ENCODE results near the gene LPXN. TPM values are rescaled to one million over a fixed set of nuclear protein-coding genes. Genes with fewer than 3 reads are reported as not detected.
"Not testable (repeated sequence)": the region's sequence is repeated elsewhere in the genome, so short reads cannot be mapped to it uniquely, and the experiment has no call there.

LPXN gene
- total RNA-seq, 5 donors from 2014 or later (not counting 1 experiment from before 2014, with no cell fraction given): 86.8 to 158 (median 142) TPM

GRCh38 chr11:58572906-58573305 is 2.8 kb downstream of the LPXN start:
- H3K27ac ChIP-seq (ENCODE audit: low read length): peak overlapping the region; percentile 99
- WGBS (ENCODE audit: insufficient coverage): no CpG with 5 or more reads among the region's 14 CpGs
- peaks cover 0 to 31% of the 10 kb centered on the region in 2 donors for H3K36me3 ChIP-seq (ENCODE audit: control insufficient read depth in 2 of 2, extremely low read depth in 1 of 2, insufficient read depth in 1 of 2, low read length in 1 of 2)
- H3K4me3 Mint-ChIP-seq: peak overlapping the region; percentile 92 to 93 (median 92)
- POLR2A ChIA-PET: interaction anchor here (0.6 to 1.0 kb wide), 8 partner anchors 8 to 901 kb away, joined by 3 to 9 read pairs (median 3); partner anchors contain the start of gene CNTF (in 1 of the 2)
- CTCF ChIA-PET: interaction anchor here in 1 of 2 donors (0.7 to 1.3 kb wide), 6 partner anchors 9 to 1036 kb away, joined by 3 to 4 read pairs (median 4); partner anchors contain the start of gene SMTNL1
- not testable (repeated sequence) for H3K9me3 Mint-ChIP-seq; H3K27me3 Mint-ChIP-seq; H3K9me3 ChIP-seq; H3K27me3 ChIP-seq (replicated peaks in 1 of 2; ENCODE audit: control insufficient read depth in 2 of 2, extremely low read depth in 1 of 2, insufficient read depth in 2 of 2, low read length in 1 of 2); DNase-seq; ATAC-seq (replicated peaks in 1 of 4)
- peak overlapping the region; percentile 46 to 68 for H3K4me3 ChIP-seq (ENCODE audit: control insufficient read depth in 1 of 2, extremely low read depth in 1 of 2, low read length in 1 of 2)
- H3K36me3 Mint-ChIP-seq: peaks cover 36% of the 10 kb centered on the region
- H3K27ac Mint-ChIP-seq: peak overlapping the region; percentile 96 to 100
- peaks cover 36 to 54% of the 10 kb centered on the region in 2 experiments for H3K4me1 ChIP-seq (ENCODE audit: control insufficient read depth in 1 of 2, extremely low read depth in 1 of 2, insufficient read depth in 2 of 2, low read length in 2 of 2)
- H3K4me1 Mint-ChIP-seq: peaks cover 72 to 80% (median 79%) of the 10 kb centered on the region in 3 donors

- Mint-ChIP-seq H3K36me3 (peaks cover 52% of the 10 kb centered on the region), H3K27me3 (no peaks in the 10 kb centered on the region), H3K4me1 (peaks cover 60 to 73% (median 71%) of the 10 kb centered on the region in 3 donors), H3K9me3 (no peaks in the 10 kb centered on the region), H3K27ac (peak overlapping the region; percentile 71 to 83), H3K4me3 (peak overlapping the region; percentile 38 to 57 (median 54))
- WGBS (ENCODE audit: insufficient coverage): 88% methylated on average over 1 of the region's 4 CpGs
- POLR2A ChIA-PET: interaction anchor here (0.6 to 4.1 kb wide), 4 partner anchors 9 to 571 kb away, joined by 3 to 35 read pairs (median 10); partner anchors contain the start of gene LPXN (in 1 of the 2)
- H3K27me3 ChIP-seq (replicated peaks in 1 of 2; ENCODE audit: control insufficient read depth in 2 of 2, extremely low read depth in 1 of 2, insufficient read depth in 2 of 2, low read length in 1 of 2): no peaks in the 10 kb centered on the region
- no peaks in the 10 kb centered on the region for H3K9me3 ChIP-seq
- DNase-seq: peak; percentile 57 to 89 (median 75)
- peaks cover 0 to 66% of the 10 kb centered on the region in 2 donors for H3K36me3 ChIP-seq (ENCODE audit: control insufficient read depth in 2 of 2, extremely low read depth in 1 of 2, insufficient read depth in 1 of 2, low read length in 1 of 2)
- H3K4me1 ChIP-seq (ENCODE audit: control insufficient read depth in 1 of 2, extremely low read depth in 1 of 2, insufficient read depth in 2 of 2, low read length in 2 of 2): peaks cover 34 to 46% of the 10 kb centered on the region in 2 experiments
- ATAC-seq (replicated peaks in 1 of 4): peak; percentile 97 to 99 (median 98)
- no peak overlapping the region for H3K27ac ChIP-seq (ENCODE audit: low read length)
- H3K4me3 ChIP-seq (ENCODE audit: control insufficient read depth in 1 of 2, extremely low read depth in 1 of 2, low read length in 1 of 2): no peak overlapping the region
- CTCF ChIA-PET: interaction anchor here (0.5 to 3.6 kb wide), 42 partner anchors 8 to 992 kb away, joined by 3 to 108 read pairs (median 4); partner anchors contain the start of genes CNTF (in 1 of the 2), LPXN (in 1 of the 2), SELENOH (in 1 of the 2) and ZFP91 (in 1 of the 2)
These were observed 7.7 kb downstream of the LPXN start for GRCh38 chr11:58567889-58568512.

GRCh38 chr11:58564231-58564630 is 11.4 kb downstream of the LPXN start:
- Histone ChIP-seq H3K9me3 (no peaks in the 10 kb centered on the region), H3K27ac (ENCODE audit: low read length) (no peak overlapping the region), H3K4me3 (ENCODE audit: control insufficient read depth in 1 of 2, extremely low read depth in 1 of 2, low read length in 1 of 2) (no peak overlapping the region), H3K4me1 (ENCODE audit: control insufficient read depth in 1 of 2, extremely low read depth in 1 of 2, insufficient read depth in 2 of 2, low read length in 2 of 2) (peaks cover 39 to 45% of the 10 kb centered on the region in 2 experiments), H3K36me3 (ENCODE audit: control insufficient read depth in 2 of 2, extremely low read depth in 1 of 2, insufficient read depth in 1 of 2, low read length in 1 of 2) (peaks cover 0 to 63% of the 10 kb centered on the region in 2 donors), H3K27me3 (replicated peaks in 1 of 2; ENCODE audit: control insufficient read depth in 2 of 2, extremely low read depth in 1 of 2, insufficient read depth in 2 of 2, low read length in 1 of 2) (no peaks in the 10 kb centered on the region)
- ChIA-PET CTCF (interaction anchor here (0.6 to 1.5 kb wide), 6 partner anchors 9 to 600 kb away, joined by 3 to 8 read pairs (median 4); partner anchors contain the start of gene LPXN (in 1 of the 2)), POLR2A (interaction anchor here (0.6 to 1.1 kb wide), 5 partner anchors 9 to 37 kb away, joined by 3 to 5 read pairs (median 3); partner anchors contain the start of gene LPXN (in 1 of the 2))
- Mint-ChIP-seq H3K27me3 (no peaks in the 10 kb centered on the region), H3K4me3 (peak overlapping the region in 2 of 3 donors; percentile 14 to 31), H3K4me1 (peaks cover 67 to 83% (median 79%) of the 10 kb centered on the region in 3 donors), H3K36me3 (peaks cover 48% of the 10 kb centered on the region), H3K9me3 (no peaks in the 10 kb centered on the region), H3K27ac (peak overlapping the region; percentile 13 to 34)
- peak in 1 of 4 experiments; percentile 21 for ATAC-seq (replicated peaks in 1 of 4)
- peak in 1 of 35 experiments; percentile 22 for DNase-seq

GRCh38 chr11:58562375-58562800 is 13.3 kb downstream of the LPXN start:
- Histone ChIP-seq H3K36me3 (ENCODE audit: control insufficient read depth in 2 of 2, extremely low read depth in 1 of 2, insufficient read depth in 1 of 2, low read length in 1 of 2) (peaks cover 0 to 56% of the 10 kb centered on the region in 2 donors), H3K4me1 (ENCODE audit: control insufficient read depth in 1 of 2, extremely low read depth in 1 of 2, insufficient read depth in 2 of 2, low read length in 2 of 2) (peaks cover 31% of the 10 kb centered on the region in 2 experiments), H3K27ac (ENCODE audit: low read length) (peak overlapping the region; percentile 14), H3K9me3 (no peaks in the 10 kb centered on the region), H3K4me3 (ENCODE audit: control insufficient read depth in 1 of 2, extremely low read depth in 1 of 2, low read length in 1 of 2) (no peak overlapping the region), H3K27me3 (replicated peaks in 1 of 2; ENCODE audit: control insufficient read depth in 2 of 2, extremely low read depth in 1 of 2, insufficient read depth in 2 of 2, low read length in 1 of 2) (no peaks in the 10 kb centered on the region)
- ATAC-seq (replicated peaks in 1 of 4): peak in 3 of 4 experiments; percentile 23 to 63 (median 53)
- H3K4me3 Mint-ChIP-seq: peak overlapping the region; percentile 15 to 55 (median 25)
- H3K27me3 Mint-ChIP-seq: no peaks in the 10 kb centered on the region
- H3K4me1 Mint-ChIP-seq: peaks cover 60 to 74% (median 71%) of the 10 kb centered on the region in 3 donors
- peak overlapping the region; percentile 49 to 87 for H3K27ac Mint-ChIP-seq
- CTCF ChIA-PET: interaction anchor here (0.7 to 0.9 kb wide), 4 partner anchors 9 to 1036 kb away, joined by 3 to 4 read pairs (median 3); no protein-coding TSS in a partner anchor
- H3K36me3 Mint-ChIP-seq: peaks cover 38% of the 10 kb centered on the region
- no peaks in the 10 kb centered on the region for H3K9me3 Mint-ChIP-seq
- peak in 1 of 35 experiments; percentile 28 for DNase-seq
- POLR2A ChIA-PET: interaction anchor here in 1 of 2 donors (0.5 kb wide), 1 partner anchor 9 kb away, joined by 8 read pairs; no protein-coding TSS in a partner anchor

- Mint-ChIP-seq H3K4me1 (peaks cover 68 to 80% (median 76%) of the 10 kb centered on the region in 3 donors), H3K9me3 (no peaks in the 10 kb centered on the region), H3K36me3 (peaks cover 47% of the 10 kb centered on the region), H3K4me3 (peak overlapping the region in 1 of 3 donors; percentile 7), H3K27ac (peak overlapping the region in 1 of 2 donors; percentile 67), H3K27me3 (no peaks in the 10 kb centered on the region)
- Histone ChIP-seq H3K4me3 (ENCODE audit: control insufficient read depth in 1 of 2, extremely low read depth in 1 of 2, low read length in 1 of 2) (no peak overlapping the region), H3K27me3 (replicated peaks in 1 of 2; ENCODE audit: control insufficient read depth in 2 of 2, extremely low read depth in 1 of 2, insufficient read depth in 2 of 2, low read length in 1 of 2) (no peaks in the 10 kb centered on the region), H3K9me3 (no peaks in the 10 kb centered on the region), H3K4me1 (ENCODE audit: control insufficient read depth in 1 of 2, extremely low read depth in 1 of 2, insufficient read depth in 2 of 2, low read length in 2 of 2) (peaks cover 30 to 31% of the 10 kb centered on the region in 2 experiments), H3K27ac (ENCODE audit: low read length) (no peak overlapping the region), H3K36me3 (ENCODE audit: control insufficient read depth in 2 of 2, extremely low read depth in 1 of 2, insufficient read depth in 1 of 2, low read length in 1 of 2) (peaks cover 0 to 56% of the 10 kb centered on the region in 2 donors)
- 100% methylated on average over 2 of the region's 2 CpGs for WGBS (ENCODE audit: insufficient coverage)
- ATAC-seq (replicated peaks in 1 of 4) (no peak), DNase-seq (no peak)
- POLR2A ChIA-PET: interaction anchor here in 1 of 2 donors (0.5 kb wide), 1 partner anchor 8 kb away, joined by 8 read pairs; no protein-coding TSS in a partner anchor
- CTCF ChIA-PET: interaction anchor here (0.8 to 0.9 kb wide), 2 partner anchors 8 to 65 kb away, joined by 3 read pairs; no protein-coding TSS in a partner anchor
These were observed 14.1 kb downstream of the LPXN start for GRCh38 chr11:58561394-58562098.
